Measurements from ENCODE around the gene CPLX3. TPM values are rescaled to one million over a fixed set of nuclear protein-coding genes. Genes with fewer than 3 reads are reported as not detected.

Gene CPLX3
- total and polyA plus RNA-seq, 2 of the 8 experiments (the other 6 are each of a cell fraction or from before 2014, with no cell fraction given): 0.17 TPM; not detected in 1

DNA sequence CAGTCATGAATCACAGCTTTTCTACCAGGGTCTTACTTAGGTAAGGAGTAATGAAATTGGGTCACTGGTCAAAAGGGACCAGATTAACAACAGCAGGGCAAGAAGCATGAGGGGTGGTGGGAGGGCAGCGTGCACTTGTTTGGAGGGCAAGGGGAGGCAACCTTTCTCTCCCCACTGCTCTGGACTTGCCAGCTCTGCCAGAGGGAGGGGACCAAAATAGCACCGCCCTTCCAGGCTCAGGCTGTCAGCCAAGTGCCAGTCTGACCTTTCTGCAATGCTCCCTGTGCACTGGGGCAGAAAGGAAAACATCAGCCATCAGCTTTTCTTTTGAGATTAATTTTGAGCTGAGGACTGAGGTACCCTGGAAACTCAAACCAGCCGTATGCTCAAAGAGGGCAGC, 21.0 kb downstream of the CPLX3 start (continued):
- TF ChIP-seq TBP (IDR thresholded peaks at IDR 0.05; ENCODE audit: low read depth, low read length): no peak
- no peak for TF ChIP-seq ASH2L (IDR thresholded peaks at IDR 0.05; ENCODE audit: low read length)
- no peak for TF ChIP-seq SIN3A (conservative IDR thresholded peaks at IDR 0.05 in 1 of 2, IDR thresholded peaks at IDR 0.05 in 1 of 2; ENCODE audit: low read depth in 1 of 2, low read length in 2 of 2)
- no peak for TF ChIP-seq TEAD4 (IDR thresholded peaks at IDR 0.05; ENCODE audit: low read depth, low read length)

Data from H1 (cell line).